ENCODE measurements around the gene PXK. TPM values are rescaled to one million over a fixed set of nuclear protein-coding genes. Genes with fewer than 3 reads are reported as not detected.

The PXK gene
- total RNA-seq, 3 donors from 2014 or later, result 30.3 to 36.1 (median 34.6) TPM

DNA sequence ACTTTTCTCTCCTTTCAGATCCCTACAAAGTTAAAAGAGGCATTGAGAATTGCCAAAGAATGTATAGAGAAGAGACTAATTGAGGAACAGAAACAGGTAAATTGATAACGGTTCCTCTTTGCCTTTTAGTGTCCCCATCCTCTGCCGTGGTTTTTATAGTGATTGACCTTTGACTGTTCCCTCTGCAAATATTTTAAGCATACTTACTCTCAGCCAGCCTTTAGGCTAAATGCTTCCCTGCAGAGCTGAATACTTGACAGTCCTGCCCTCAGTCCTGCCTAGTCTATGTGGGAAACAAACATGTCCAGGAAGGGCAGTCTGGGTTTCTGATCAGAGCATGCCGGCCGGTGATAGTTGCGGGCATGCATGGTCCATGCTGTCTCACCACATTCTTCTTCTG lies 76.2 kb downstream of the PXK start:
- no peak for DNase-seq (ENCODE audit: low spot score in 2 of 2)
- Histone ChIP-seq H3K27me3 (no peaks in the 10 kb centered on the region), H3K27ac (no peak overlapping the region), H3K36me3 (peaks cover 5% of the 10 kb centered on the region), H3K4me3 (no peak overlapping the region), H3K9me3 (no peaks in the 10 kb centered on the region), H3K4me1 (no peaks in the 10 kb centered on the region)
- intact Hi-C loops (cut with DNase I; ENCODE audit: low total_unique reads), result no loop called here
- TF ChIP-seq POLR2AphosphoS5 (IDR thresholded peaks at IDR 0.05) (no peak), POLR2A (IDR thresholded peaks at IDR 0.05) (no peak)
- TF ChIP-seq, protein P1, sequence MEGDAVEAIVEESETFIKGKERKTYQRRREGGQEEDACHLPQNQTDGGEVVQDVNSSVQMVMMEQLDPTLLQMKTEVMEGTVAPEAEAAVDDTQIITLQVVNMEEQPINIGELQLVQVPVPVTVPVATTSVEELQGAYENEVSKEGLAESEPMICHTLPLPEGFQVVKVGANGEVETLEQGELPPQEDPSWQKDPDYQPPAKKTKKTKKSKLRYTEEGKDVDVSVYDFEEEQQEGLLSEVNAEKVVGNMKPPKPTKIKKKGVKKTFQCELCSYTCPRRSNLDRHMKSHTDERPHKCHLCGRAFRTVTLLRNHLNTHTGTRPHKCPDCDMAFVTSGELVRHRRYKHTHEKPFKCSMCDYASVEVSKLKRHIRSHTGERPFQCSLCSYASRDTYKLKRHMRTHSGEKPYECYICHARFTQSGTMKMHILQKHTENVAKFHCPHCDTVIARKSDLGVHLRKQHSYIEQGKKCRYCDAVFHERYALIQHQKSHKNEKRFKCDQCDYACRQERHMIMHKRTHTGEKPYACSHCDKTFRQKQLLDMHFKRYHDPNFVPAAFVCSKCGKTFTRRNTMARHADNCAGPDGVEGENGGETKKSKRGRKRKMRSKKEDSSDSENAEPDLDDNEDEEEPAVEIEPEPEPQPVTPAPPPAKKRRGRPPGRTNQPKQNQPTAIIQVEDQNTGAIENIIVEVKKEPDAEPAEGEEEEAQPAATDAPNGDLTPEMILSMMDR (IDR thresholded peaks at IDR 0.05), result no peak

GRCh38 chr3:58409663-58410062 lies 77.0 kb downstream of the PXK start:
- Histone ChIP-seq H3K36me3 (peaks cover 5% of the 10 kb centered on the region), H3K9me3 (no peaks in the 10 kb centered on the region), H3K4me3 (no peak overlapping the region), H3K4me1 (no peaks in the 10 kb centered on the region), H3K27me3 (no peaks in the 10 kb centered on the region), H3K27ac (no peak overlapping the region)
- no peak for TF ChIP-seq POLR2A (IDR thresholded peaks at IDR 0.05)
- no peak for TF ChIP-seq POLR2AphosphoS5 (IDR thresholded peaks at IDR 0.05)
- TF ChIP-seq, protein P1 (IDR thresholded peaks at IDR 0.05), result no peak
- DNase-seq (ENCODE audit: low spot score in 2 of 2), result no peak
- intact Hi-C loops (cut with DNase I; ENCODE audit: low total_unique reads), result loop anchor here (5.0 kb wide), 1 partner anchor 77 kb away; the partner anchor contains the start of gene PXK

DNA sequence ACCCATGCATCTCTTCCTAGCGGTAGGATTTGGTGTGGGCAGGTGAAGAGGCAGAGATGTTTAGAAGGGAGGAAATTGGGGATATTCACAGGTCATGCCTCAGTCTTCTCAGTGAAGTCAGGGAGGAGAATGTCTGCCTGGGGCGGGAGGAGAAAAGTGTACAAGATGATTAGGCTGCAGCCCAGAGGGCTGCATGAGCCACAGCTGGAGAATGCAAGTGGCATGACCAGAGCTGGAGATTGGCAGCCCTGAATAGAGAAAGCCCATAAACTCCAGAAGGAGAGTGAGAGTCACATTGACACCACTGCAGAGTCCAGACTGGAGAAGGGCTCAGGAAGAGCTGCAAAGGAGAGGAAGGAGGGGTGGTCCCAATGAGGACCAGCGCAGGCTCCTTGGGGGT lies 78.3 kb downstream of the PXK start:
- intact Hi-C loops (cut with DNase I; ENCODE audit: low total_unique reads), result loop anchor here (5.0 kb wide), 1 partner anchor 79 kb away; the partner anchor contains the start of gene PXK
- no peaks in the 10 kb centered on the region for H3K9me3 ChIP-seq
- DNase-seq (ENCODE audit: low spot score in 2 of 2), result no peak
- no peaks in the 10 kb centered on the region for H3K4me1 ChIP-seq
- H3K4me3 ChIP-seq, result no peak overlapping the region
- H3K27ac ChIP-seq, result no peak overlapping the region
- no peak for TF ChIP-seq POLR2A (IDR thresholded peaks at IDR 0.05)
- TF ChIP-seq, protein P1 (IDR thresholded peaks at IDR 0.05), result no peak
- no peak for TF ChIP-seq POLR2AphosphoS5 (IDR thresholded peaks at IDR 0.05)
- H3K36me3 ChIP-seq, result peaks cover 5% of the 10 kb centered on the region
- no peaks in the 10 kb centered on the region for H3K27me3 ChIP-seq

- no peaks in the 10 kb centered on the region for H3K9me3 ChIP-seq
- H3K4me1 ChIP-seq, result no peaks in the 10 kb centered on the region
- H3K36me3 ChIP-seq, result peaks cover 5% of the 10 kb centered on the region
- TF ChIP-seq, protein P1 (IDR thresholded peaks at IDR 0.05), result no peak
- TF ChIP-seq POLR2AphosphoS5 (IDR thresholded peaks at IDR 0.05) (no peak), POLR2A (IDR thresholded peaks at IDR 0.05) (no peak)
- no peaks in the 10 kb centered on the region for H3K27me3 ChIP-seq
- intact Hi-C loops (cut with DNase I; ENCODE audit: low total_unique reads), result loop anchor here (5.0 kb wide), 1 partner anchor 80 kb away; the partner anchor contains the start of gene PXK
- no peak overlapping the region for H3K27ac ChIP-seq
- DNase-seq (ENCODE audit: low spot score in 2 of 2), result no peak
- H3K4me3 ChIP-seq, result no peak overlapping the region
Observed at GRCh38 chr3:58411851-58412830, 79.4 kb downstream of the PXK start.
